ENCODE results near the gene CRY2. TPM values are rescaled to one million over a fixed set of nuclear protein-coding genes. Genes with fewer than 3 reads are reported as not detected.

The CRY2 gene
- total and polyA plus RNA-seq, 2 of the 8 experiments (the other 6 are each of a cell fraction or from before 2014, with no cell fraction given), result 8.0 to 9.4 TPM

GRCh38 chr11:45900916-45901617 is 53.8 kb downstream of the CRY2 start (continued):
- TF ChIP-seq HDAC2 (IDR thresholded peaks at IDR 0.05; ENCODE audit: borderline replicate concordance in 1 of 2, low read depth in 2 of 2, low read length in 2 of 2) (no peak), CTCF (IDR thresholded peaks at IDR 0.05; ENCODE audit: control extremely low read depth in 1 of 3, insufficient read depth in 1 of 3, low read depth in 1 of 3, low read length in 3 of 3) (no peak), CREB1 (IDR thresholded peaks at IDR 0.05) (no peak), MAX (IDR thresholded peaks at IDR 0.05) (no peak), POLR2AphosphoS5 (IDR thresholded peaks at IDR 0.05; ENCODE audit: low read depth, low read length) (no peak), RAD21 (IDR thresholded peaks at IDR 0.05 in 1 of 2, conservative IDR thresholded peaks at IDR 0.05 in 1 of 2; ENCODE audit: low read depth in 2 of 2, low read length in 2 of 2) (no peak), TAF7 (optimal IDR thresholded peaks at IDR 0.05; ENCODE audit: borderline replicate concordance, low read depth, low read length) (no peak)

All from H1 (cell line).